ENCODE results near the gene PDIA2.

DNA sequence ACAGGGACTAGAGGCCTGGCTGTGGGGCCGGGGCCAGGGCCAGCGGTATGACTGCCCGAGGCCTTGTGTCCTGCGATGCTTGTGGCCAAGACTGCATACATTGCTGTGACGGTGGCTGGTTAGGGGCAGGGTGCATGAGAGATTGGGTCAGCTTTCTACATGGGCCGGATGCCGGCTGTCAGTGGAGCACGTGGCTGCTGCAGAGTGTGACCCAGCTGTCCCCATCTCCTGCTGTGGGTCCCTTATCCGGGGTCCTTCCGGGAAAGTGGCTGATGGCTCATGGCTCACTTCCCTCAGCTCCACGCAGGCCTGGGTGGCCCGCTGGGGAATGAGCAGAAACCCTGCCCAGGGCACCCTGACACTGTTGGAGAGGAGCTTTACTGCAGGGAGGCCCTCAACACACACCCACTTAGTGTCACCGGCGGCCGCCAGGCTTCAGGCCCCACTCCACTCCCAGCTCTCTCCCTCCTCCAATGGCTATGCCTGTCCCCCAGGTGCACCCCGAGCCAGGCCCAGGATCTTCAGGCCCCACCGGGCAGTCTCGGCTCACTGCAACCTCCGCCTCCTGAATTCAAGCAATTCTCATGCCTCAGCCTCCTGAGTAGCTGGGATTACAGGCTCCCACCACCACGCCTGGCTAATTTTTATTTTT lies 6.4 kb upstream of the PDIA2 start:
- TF ChIP-seq, protein P1, sequence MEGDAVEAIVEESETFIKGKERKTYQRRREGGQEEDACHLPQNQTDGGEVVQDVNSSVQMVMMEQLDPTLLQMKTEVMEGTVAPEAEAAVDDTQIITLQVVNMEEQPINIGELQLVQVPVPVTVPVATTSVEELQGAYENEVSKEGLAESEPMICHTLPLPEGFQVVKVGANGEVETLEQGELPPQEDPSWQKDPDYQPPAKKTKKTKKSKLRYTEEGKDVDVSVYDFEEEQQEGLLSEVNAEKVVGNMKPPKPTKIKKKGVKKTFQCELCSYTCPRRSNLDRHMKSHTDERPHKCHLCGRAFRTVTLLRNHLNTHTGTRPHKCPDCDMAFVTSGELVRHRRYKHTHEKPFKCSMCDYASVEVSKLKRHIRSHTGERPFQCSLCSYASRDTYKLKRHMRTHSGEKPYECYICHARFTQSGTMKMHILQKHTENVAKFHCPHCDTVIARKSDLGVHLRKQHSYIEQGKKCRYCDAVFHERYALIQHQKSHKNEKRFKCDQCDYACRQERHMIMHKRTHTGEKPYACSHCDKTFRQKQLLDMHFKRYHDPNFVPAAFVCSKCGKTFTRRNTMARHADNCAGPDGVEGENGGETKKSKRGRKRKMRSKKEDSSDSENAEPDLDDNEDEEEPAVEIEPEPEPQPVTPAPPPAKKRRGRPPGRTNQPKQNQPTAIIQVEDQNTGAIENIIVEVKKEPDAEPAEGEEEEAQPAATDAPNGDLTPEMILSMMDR (IDR thresholded peaks at IDR 0.05): no peak
- TF ChIP-seq POLR2A (IDR thresholded peaks at IDR 0.05) (no peak), POLR2AphosphoS5 (IDR thresholded peaks at IDR 0.05) (no peak)
